ENCODE data around the gene CXXC4. TPM values are rescaled to one million over a fixed set of nuclear protein-coding genes. Genes with fewer than 3 reads are reported as not detected.

The CXXC4 gene
- total RNA-seq, 1 experiment from 2014 or later: 0.54 TPM

GRCh38 chr4:104490770-104491480 is 3.8 kb downstream of the CXXC4 start:
- CTCF ChIA-PET: no interaction called here
- no peaks in the 10 kb centered on the region for H3K36me3 ChIP-seq (ENCODE audit: control insufficient read depth in 1 of 2, insufficient read depth in 2 of 2, low read length in 2 of 2)
- peak overlapping the region; percentile 79 for H2AFZ ChIP-seq (ENCODE audit: low read depth, low read length, poor library complexity, severe bottlenecking)
- DNase-seq (ENCODE audit: low read depth, low spot score) (no peak), ATAC-seq (peak; percentile 53)
- no peaks in the 10 kb centered on the region for H3K9me2 ChIP-seq (ENCODE audit: insufficient read depth)
- no peaks in the 10 kb centered on the region for H3K9me3 ChIP-seq (ENCODE audit: control insufficient read depth in 1 of 2, insufficient read depth in 1 of 2, low read depth in 1 of 2, low read length in 2 of 2)
- H3K9ac ChIP-seq (ENCODE audit: low read length): peak overlapping the region; percentile 59
- H3K4me1 ChIP-seq (ENCODE audit: control insufficient read depth in 1 of 2, insufficient read depth in 2 of 2, low read length in 2 of 2): peaks cover 15 to 28% of the 10 kb centered on the region in 2 experiments
- intact Hi-C loops (cut with micrococcal nuclease): no loop called here
- H3K27ac ChIP-seq (ENCODE audit: low read depth, low read length): no peak overlapping the region; the same call in 1 of the 2 replicates
- no TSS peak for BruUV-seq (replicated peaks)
- POLR2A ChIA-PET: no interaction called here
- no peaks in the 10 kb centered on the region for H3K79me2 ChIP-seq (ENCODE audit: insufficient read depth, low read length)
- RAD21 ChIA-PET (ENCODE audit: low non-redundant PET in 1 of 2, low total read pairs in 2 of 2, uncharacterized antibody in 2 of 2, unreplicated experiment in 2 of 2): no interaction called here
- no peaks in the 10 kb centered on the region for H3K27me3 ChIP-seq (ENCODE audit: insufficient read depth, low read length)
- H3K4me3 ChIP-seq (replicated peaks in 1 of 2; ENCODE audit: low read depth in 1 of 2, low read length in 2 of 2): peak overlapping the region; percentile 53 to 68
- H4K20me1 ChIP-seq (ENCODE audit: insufficient read depth): no peaks in the 10 kb centered on the region
- TF ChIP-seq EGR1 (IDR thresholded peaks at IDR 0.05; ENCODE audit: low read depth): peak; percentile 73; the same call in 1 of the 2 replicates
- no peak for TF ChIP-seq EZH2 (IDR thresholded peaks at IDR 0.05)
- peak overlapping the region; percentile 94 for H3K4me2 ChIP-seq (ENCODE audit: low read length)

- ChIA-PET CTCF (no interaction called here), POLR2A (no interaction called here), RAD21 (ENCODE audit: low non-redundant PET in 1 of 2, low total read pairs in 2 of 2, uncharacterized antibody in 2 of 2, unreplicated experiment in 2 of 2) (no interaction called here)
- peak; percentile 5; the same call in 1 of the 2 replicates for ATAC-seq
- H3K4me2 ChIP-seq (ENCODE audit: low read length): peak overlapping the region; percentile 94
- intact Hi-C loops (cut with micrococcal nuclease): no loop called here
- H3K36me3 ChIP-seq (ENCODE audit: control insufficient read depth in 1 of 2, insufficient read depth in 2 of 2, low read length in 2 of 2): no peaks in the 10 kb centered on the region
- no peaks in the 10 kb centered on the region for H3K9me2 ChIP-seq (ENCODE audit: insufficient read depth)
- H3K4me1 ChIP-seq (ENCODE audit: control insufficient read depth in 1 of 2, insufficient read depth in 2 of 2, low read length in 2 of 2): peaks cover 13 to 22% of the 10 kb centered on the region in 2 experiments
- H2AFZ ChIP-seq (ENCODE audit: low read depth, low read length, poor library complexity, severe bottlenecking): peak overlapping the region; percentile 79
- H3K4me3 ChIP-seq (replicated peaks in 1 of 2; ENCODE audit: low read depth in 1 of 2, low read length in 2 of 2): peak overlapping the region; percentile 53 to 68
- H3K27ac ChIP-seq (ENCODE audit: low read depth, low read length): no peak overlapping the region; the same call in 1 of the 2 replicates
- BruUV-seq (replicated peaks): no TSS peak
- TF ChIP-seq ELF1 (IDR thresholded peaks at IDR 0.05; ENCODE audit: borderline replicate concordance, low read depth): no peak
- TF ChIP-seq EZH2phosphoT487 (IDR thresholded peaks at IDR 0.05; ENCODE audit: borderline replicate concordance): no peak
- no peak for TF ChIP-seq ZFX (IDR thresholded peaks at IDR 0.05)
- TF ChIP-seq CBX3 (IDR thresholded peaks at IDR 0.05; ENCODE audit: low read depth): no peak
- no peak for TF ChIP-seq EZH2 (IDR thresholded peaks at IDR 0.05)
- no peak for TF ChIP-seq FOSL1 (IDR thresholded peaks at IDR 0.05; ENCODE audit: low read depth)
- no peak for TF ChIP-seq ZBTB33 (IDR thresholded peaks at IDR 0.05; ENCODE audit: extremely low read depth, insufficient replicate concordance, low read length)
- no peak for TF ChIP-seq YY1 (IDR thresholded peaks at IDR 0.05; ENCODE audit: extremely low read depth, insufficient replicate concordance, low read depth, low read length)
- no peak for TF ChIP-seq TCF7L2 (IDR thresholded peaks at IDR 0.05; ENCODE audit: borderline replicate concordance, extremely low read depth, insufficient read depth, insufficient read length)
- TF ChIP-seq REST (IDR thresholded peaks at IDR 0.05; ENCODE audit: low read depth): no peak
- TF ChIP-seq JUND (IDR thresholded peaks at IDR 0.05): no peak
- TF ChIP-seq SIN3A (IDR thresholded peaks at IDR 0.05; ENCODE audit: low read depth): no peak
- H3K9ac ChIP-seq (ENCODE audit: low read length): peak overlapping the region; percentile 38
- H3K27me3 ChIP-seq (ENCODE audit: insufficient read depth, low read length): no peaks in the 10 kb centered on the region
- no peaks in the 10 kb centered on the region for H3K9me3 ChIP-seq (ENCODE audit: control insufficient read depth in 1 of 2, insufficient read depth in 1 of 2, low read depth in 1 of 2, low read length in 2 of 2)
- no peak for DNase-seq (ENCODE audit: low read depth, low spot score)
- no peaks in the 10 kb centered on the region for H4K20me1 ChIP-seq (ENCODE audit: insufficient read depth)
- H3K79me2 ChIP-seq (ENCODE audit: insufficient read depth, low read length): no peaks in the 10 kb centered on the region
Measured at GRCh38 chr4:104490096-104490769, 4.5 kb downstream of the CXXC4 start.

Measured in HCT116 (cell line).